Uterus (tissue), 4 donors: ENCODE results near the gene DDIT4. TPM values are rescaled to one million over a fixed set of nuclear protein-coding genes. Genes with fewer than 3 reads are reported as not detected.
"Not testable (repeated sequence)": the region's sequence is repeated elsewhere in the genome, so short reads cannot be mapped to it uniquely, and the experiment has no call there.

Source experiments
- DNase-seq, 2 donors: peaks; one replicate each; pipeline ENCODE4 v3.0.0-alpha.2; 2019 to 2020
- H3K27ac ChIP-seq, 2 donors: fragments of 200-600 bp; sonication (generic); 1 replicate in 1 of 2; 2 replicates in 1 of 2; pipeline ENCODE4 v1.5.1; 2016 to 2018
- H3K27me3 ChIP-seq, 2 donors: fragments of 200-600 bp; sonication (generic); one replicate each; pipeline ENCODE4 v1.5.1; 2018 to 2019; ENCODE audit warnings: control low read depth in 1 of 2
- H3K36me3 ChIP-seq, 2 donors: fragments of 200-600 bp; sonication (generic); one replicate each; pipeline ENCODE4 v1.5.1; 2019; ENCODE audit warnings: control low read depth in 1 of 2
- H3K4me1 ChIP-seq, 2 donors: fragments of 200-600 bp; sonication (generic); one replicate each; pipeline ENCODE4 v1.5.1; 2018 to 2019; ENCODE audit warnings: control low read depth in 1 of 2
- H3K4me3 ChIP-seq, 2 donors: fragments of 200-600 bp; sonication (generic); 1 replicate in 1 of 2; 2 replicates in 1 of 2; pipeline ENCODE4 v1.5.1; 2018 to 2019; ENCODE audit warnings: mild to moderate bottlenecking in 1 of 2
- H3K9me3 ChIP-seq, 2 donors: fragments of 200-600 bp; sonication (generic); one replicate each; pipeline ENCODE4 v1.5.1; 2019; ENCODE audit warnings: control low read depth in 1 of 2
- POLR2A ChIP-seq, 2 donors: fragments of 450-650 bp; IDR thresholded peaks; one replicate each; pipeline ENCODE4 v1.6.1; 2016; ENCODE audit warnings: antibody characterized with exemption in 2 of 2, mild to moderate bottlenecking in 1 of 2, moderate library complexity in 1 of 2
- intact Hi-C: fragments of 100-400 bp; cut with DNase I; formaldehyde crosslinking; loops from one replicate; pipeline ENCODE4 v1.15.1; 2023; ENCODE audit warnings: low total_unique reads
- total RNA-seq, 4 donors: library from RNA; depleted of rRNA in 3 of 4; stranded (reverse); fragments of >200 nt in 3 of 4; gene quantifications; one replicate each; pipeline versions ENCODE4 v1.1.0 to v1.2.4, GENCODE V29; 2014 to 2023
- TF ChIP-seq, protein P1 (sequence below), 4 experiments: fragments of 200-600 bp in 2 of 4; fragments of 450-650 bp in 2 of 4; sonication (generic) in 2 of 4; IDR thresholded peaks; one replicate each; pipeline ENCODE4 v1.5.1; 2016 to 2019; ENCODE audit warnings: antibody characterized with exemption in 4 of 4, mild to moderate bottlenecking in 2 of 4, moderate library complexity in 1 of 4
- donor health status: DM: yes; HTN: yes; CAD: no.

Gene DDIT4
- total RNA-seq, 4 donors from 2014 or later: 118 to 210 (median 145) TPM

DNA sequence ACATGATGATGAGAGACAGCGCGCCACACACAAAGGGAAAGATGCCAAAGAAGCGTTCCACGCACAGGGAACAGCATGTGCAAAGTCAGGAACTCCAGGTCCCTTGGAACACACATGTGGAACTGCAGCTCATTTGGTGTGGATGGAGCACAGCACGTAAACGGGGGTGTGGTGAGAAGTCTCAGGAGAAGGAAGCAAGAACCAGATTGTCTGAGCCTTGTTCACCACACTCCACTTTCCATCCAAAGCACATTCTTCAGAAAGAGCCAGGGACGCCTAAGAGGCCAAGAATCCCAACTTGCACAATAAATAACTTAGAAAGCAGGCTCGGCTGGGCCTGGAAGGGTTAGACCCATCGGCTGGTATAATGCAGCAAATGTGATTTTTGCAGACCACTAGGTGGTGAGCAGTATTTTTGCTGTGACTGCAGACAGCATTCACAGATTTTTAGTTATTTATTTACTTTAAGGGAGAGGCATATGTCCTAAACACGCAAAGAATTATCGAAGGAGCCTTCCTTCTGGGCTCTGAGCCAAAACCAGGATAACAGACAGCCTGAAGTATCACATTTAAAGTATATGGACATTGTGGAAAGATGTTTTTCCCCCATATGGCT, 29.8 kb upstream of the DDIT4 start:
- H3K36me3 ChIP-seq: no peaks in the 10 kb centered on the region
- TF ChIP-seq POLR2A (IDR thresholded peaks at IDR 0.05): no peak
- TF ChIP-seq, protein P1, sequence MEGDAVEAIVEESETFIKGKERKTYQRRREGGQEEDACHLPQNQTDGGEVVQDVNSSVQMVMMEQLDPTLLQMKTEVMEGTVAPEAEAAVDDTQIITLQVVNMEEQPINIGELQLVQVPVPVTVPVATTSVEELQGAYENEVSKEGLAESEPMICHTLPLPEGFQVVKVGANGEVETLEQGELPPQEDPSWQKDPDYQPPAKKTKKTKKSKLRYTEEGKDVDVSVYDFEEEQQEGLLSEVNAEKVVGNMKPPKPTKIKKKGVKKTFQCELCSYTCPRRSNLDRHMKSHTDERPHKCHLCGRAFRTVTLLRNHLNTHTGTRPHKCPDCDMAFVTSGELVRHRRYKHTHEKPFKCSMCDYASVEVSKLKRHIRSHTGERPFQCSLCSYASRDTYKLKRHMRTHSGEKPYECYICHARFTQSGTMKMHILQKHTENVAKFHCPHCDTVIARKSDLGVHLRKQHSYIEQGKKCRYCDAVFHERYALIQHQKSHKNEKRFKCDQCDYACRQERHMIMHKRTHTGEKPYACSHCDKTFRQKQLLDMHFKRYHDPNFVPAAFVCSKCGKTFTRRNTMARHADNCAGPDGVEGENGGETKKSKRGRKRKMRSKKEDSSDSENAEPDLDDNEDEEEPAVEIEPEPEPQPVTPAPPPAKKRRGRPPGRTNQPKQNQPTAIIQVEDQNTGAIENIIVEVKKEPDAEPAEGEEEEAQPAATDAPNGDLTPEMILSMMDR (IDR thresholded peaks at IDR 0.05): peak; percentile 20 to 55 (median 40)
- H3K27ac ChIP-seq: peak overlapping the region; percentile 80 to 99
- no peaks in the 10 kb centered on the region for H3K9me3 ChIP-seq
- no peaks in the 10 kb centered on the region for H3K27me3 ChIP-seq
- intact Hi-C loops: no loop called here
- H3K4me3 ChIP-seq: no peak overlapping the region
- DNase-seq: peak; percentile 83
- peaks cover 16 to 18% of the 10 kb centered on the region in 2 donors for H3K4me1 ChIP-seq

DNA sequence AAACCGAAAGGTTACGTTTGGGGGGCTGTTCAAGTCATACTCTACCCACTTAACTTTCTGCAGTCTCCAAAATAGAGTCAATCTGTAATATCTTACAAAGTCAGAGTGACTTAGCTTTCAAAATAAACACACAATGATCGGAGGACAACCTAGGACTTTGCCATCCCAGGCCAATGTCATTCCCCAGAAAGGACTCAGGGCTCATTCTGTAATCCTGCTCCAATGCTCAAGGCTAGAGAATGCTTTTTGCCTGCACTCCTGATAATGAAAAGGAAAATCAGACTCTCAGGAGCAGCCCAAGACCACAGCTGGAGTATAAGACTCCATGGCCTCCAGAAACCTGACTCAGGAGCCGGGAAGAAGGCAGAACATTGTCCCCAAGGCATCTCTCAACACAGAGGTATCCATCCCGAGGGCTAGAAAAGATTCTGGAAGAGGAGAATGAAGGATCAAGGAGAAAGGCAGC, 29.1 kb upstream of the DDIT4 start:
- Histone ChIP-seq H3K27ac (peak overlapping the region; percentile 80 to 99), H3K9me3 (no peaks in the 10 kb centered on the region), H3K27me3 (no peaks in the 10 kb centered on the region), H3K36me3 (no peaks in the 10 kb centered on the region), H3K4me3 (no peak overlapping the region), H3K4me1 (peaks cover 18 to 21% of the 10 kb centered on the region in 2 donors)
- no peak for TF ChIP-seq POLR2A (IDR thresholded peaks at IDR 0.05)
- TF ChIP-seq, protein P1 (IDR thresholded peaks at IDR 0.05): no peak
- intact Hi-C loops: no loop called here
- no peak for DNase-seq

DNA sequence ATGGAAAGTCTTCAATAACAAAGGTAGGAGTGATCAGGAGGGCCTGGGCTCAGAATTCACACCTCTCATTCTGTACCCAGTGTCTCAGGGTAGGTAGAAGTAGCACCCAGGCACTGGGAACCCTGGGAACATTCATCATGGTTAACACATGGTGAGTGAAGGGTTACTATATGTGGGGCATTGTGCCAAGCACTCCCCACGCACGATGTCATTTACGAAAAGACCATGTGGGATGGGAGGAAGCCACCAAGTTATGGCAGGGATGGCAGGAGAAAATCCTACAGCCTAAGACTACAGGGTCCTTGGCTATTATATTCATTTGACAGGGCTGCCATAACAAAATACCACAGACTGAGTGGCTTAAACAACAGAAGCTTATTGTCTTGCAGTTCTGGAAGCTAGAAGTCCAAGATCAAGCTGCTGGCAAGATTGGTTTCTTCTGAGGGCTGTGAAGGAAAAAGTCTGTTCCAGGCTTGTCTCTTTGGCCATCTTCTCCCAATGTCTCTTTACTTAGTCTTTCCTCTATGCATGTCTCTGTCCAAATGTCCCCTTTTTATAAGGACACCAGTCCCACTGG, 27.7 kb upstream of the DDIT4 start:
- Histone ChIP-seq H3K9me3 (no peaks in the 10 kb centered on the region), H3K36me3 (no peaks in the 10 kb centered on the region), H3K4me3 (no peak overlapping the region), H3K27ac (peak overlapping the region; percentile 80 to 99), H3K27me3 (no peaks in the 10 kb centered on the region), H3K4me1 (peaks cover 18 to 21% of the 10 kb centered on the region in 2 donors)
- intact Hi-C loops: no loop called here
- DNase-seq: no peak
- TF ChIP-seq POLR2A (IDR thresholded peaks at IDR 0.05): no peak
- TF ChIP-seq, protein P1 (IDR thresholded peaks at IDR 0.05): no peak

DNA sequence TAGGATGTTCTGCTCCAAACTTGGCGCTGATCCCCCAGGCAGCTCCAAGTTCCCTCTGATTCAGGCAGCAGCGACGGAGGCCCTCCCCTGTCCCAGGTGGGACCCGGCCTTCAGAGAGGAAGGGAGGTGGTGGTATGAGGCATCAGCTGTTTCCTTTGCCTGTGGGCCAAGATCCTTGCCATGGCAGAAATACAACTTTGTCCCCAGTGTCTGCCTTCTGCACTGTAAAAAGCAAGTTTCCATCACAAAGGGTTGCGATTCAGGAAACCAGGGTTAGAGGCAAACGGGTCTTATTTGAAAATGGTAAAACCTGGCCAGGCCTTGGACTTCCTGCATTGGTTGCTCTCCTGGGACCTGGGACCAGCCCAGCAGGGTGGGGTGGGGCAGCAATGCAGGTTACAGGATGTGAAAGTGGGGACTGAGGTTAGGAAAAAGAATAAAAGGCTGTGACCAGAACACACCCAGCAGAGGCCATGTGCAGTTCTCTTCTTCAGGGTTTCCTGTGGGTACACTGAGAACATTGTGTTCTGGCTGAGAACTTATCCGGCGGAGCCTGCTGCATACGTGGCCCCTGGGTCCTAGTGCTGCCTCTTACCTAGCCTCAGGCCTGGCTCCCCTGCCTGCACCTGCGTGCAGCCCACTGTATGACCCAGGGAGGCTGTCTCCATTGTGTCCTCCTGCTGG, 25.1 kb upstream of the DDIT4 start:
- Histone ChIP-seq H3K27ac (peak overlapping the region; percentile 92 to 99), H3K4me3 (peak overlapping the region; percentile 10 to 23), H3K36me3 (no peaks in the 10 kb centered on the region), H3K27me3 (no peaks in the 10 kb centered on the region), H3K9me3 (no peaks in the 10 kb centered on the region), H3K4me1 (peaks cover 19 to 26% of the 10 kb centered on the region in 2 donors)
- DNase-seq: peak; percentile 82 to 91
- TF ChIP-seq POLR2A (IDR thresholded peaks at IDR 0.05): peak; percentile 48 to 60
- TF ChIP-seq, protein P1 (IDR thresholded peaks at IDR 0.05): peak in 1 of 4 experiments; percentile 6
- intact Hi-C loops: no loop called here

DNA sequence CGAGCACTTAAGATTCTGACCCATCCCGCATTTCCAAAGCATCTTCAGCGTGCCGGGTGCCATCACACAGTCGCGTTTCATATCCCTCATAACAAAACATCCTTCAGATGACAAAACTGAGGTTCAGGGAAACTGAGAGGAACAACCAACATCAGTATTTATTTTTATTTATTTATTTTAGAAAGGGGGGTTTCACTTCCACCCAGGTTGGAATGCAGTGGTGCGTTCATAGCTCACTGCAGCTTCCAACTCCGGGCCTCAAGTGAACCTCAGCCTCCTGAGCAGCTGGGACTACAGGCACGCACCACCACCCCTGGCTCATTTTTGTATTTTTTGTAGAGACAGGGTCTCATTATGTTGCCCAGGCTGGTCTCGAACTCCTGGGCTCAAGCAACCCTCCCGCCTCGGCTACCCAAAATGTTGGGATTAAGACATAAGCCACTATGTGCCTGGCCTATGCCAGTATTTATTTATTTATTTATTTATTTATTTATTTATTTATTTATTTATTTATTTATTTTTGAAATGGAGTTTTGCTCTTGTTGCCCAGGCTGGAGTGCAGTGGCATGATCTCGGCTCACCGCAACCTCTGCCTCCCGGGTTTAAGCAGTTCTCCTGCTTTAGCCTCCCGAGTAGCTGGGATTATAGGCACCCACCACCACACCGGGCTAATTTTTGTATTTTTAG, 24.4 kb upstream of the DDIT4 start:
- H3K4me3 ChIP-seq, intact Hi-C loops, H3K36me3 ChIP-seq, H3K9me3 ChIP-seq, H3K27me3 ChIP-seq, DNase-seq: not testable (repeated sequence)
- peaks cover 24 to 34% of the 10 kb centered on the region in 2 donors for H3K4me1 ChIP-seq
- peak overlapping the region; percentile 92 to 99 for H3K27ac ChIP-seq
